Measurements from ENCODE around the gene PDIK1L. TPM values are rescaled to one million over a fixed set of nuclear protein-coding genes. Genes with fewer than 3 reads are reported as not detected.

PDIK1L gene
- total and polyA plus RNA-seq, 2 of the 8 experiments (the other 6 are each of a cell fraction or from before 2014, with no cell fraction given), result 0.95 to 4.5 TPM

GRCh38 chr1:26084091-26084561, 27.5 kb upstream of the PDIK1L start:
- Histone ChIP-seq H3K56ac (replicated peaks; ENCODE audit: insufficient read length, low read depth, low read length) (no peak overlapping the region), H3K9ac (replicated peaks in 1 of 4; ENCODE audit: extremely low read depth in 1 of 4, low read depth in 3 of 4, low read length in 3 of 4) (no peak overlapping the region), H3K4me1 (replicated peaks in 1 of 4; ENCODE audit: control insufficient read depth in 3 of 4, insufficient read depth in 4 of 4, low read length in 3 of 4) (peaks cover 0 to 4% (median 2%) of the 10 kb centered on the region in 4 experiments; a peak in 3 of 7 replicates), H2BK5ac (ENCODE audit: low read depth, low read length) (no peak overlapping the region), H3K27me3 (replicated peaks in 1 of 4; ENCODE audit: control insufficient read depth in 3 of 4, extremely low read depth in 1 of 4, insufficient read depth in 3 of 4, low read length in 3 of 4) (no peaks in the 10 kb centered on the region; a peak in 1 of 7 replicates), H4K5ac (ENCODE audit: insufficient read length, low read depth, low read length) (no peak overlapping the region), H2BK20ac (ENCODE audit: low read length) (no peak overlapping the region), H3K23me2 (ENCODE audit: low read depth, low read length) (no peaks in the 10 kb centered on the region), H2BK15ac (ENCODE audit: low read length) (peak overlapping the region; percentile 63; the same call in 1 of the 2 replicates), H3K9me3 (ENCODE audit: insufficient read depth in 2 of 2, low read depth in 1 of 2, low read length in 1 of 2) (no peaks in the 10 kb centered on the region), H4K91ac (replicated peaks; ENCODE audit: insufficient read length, low read length) (no peak overlapping the region), H3K14ac (ENCODE audit: insufficient read length) (no peak overlapping the region), H3K79me2 (ENCODE audit: control insufficient read depth in 1 of 2, insufficient read depth in 2 of 2, low read length in 2 of 2) (no peaks in the 10 kb centered on the region), H3K36me3 (ENCODE audit: control insufficient read depth in 2 of 4, insufficient read depth in 4 of 4, low read length in 3 of 4) (no peaks in the 10 kb centered on the region), H4K8ac (ENCODE audit: extremely low read depth, insufficient read depth, low read length) (no peak overlapping the region), H3K18ac (ENCODE audit: extremely low read depth, low read length) (no peak overlapping the region), H3K4me3 (ENCODE audit: extremely low read depth in 1 of 4, insufficient read depth in 2 of 4, low read depth in 3 of 4, low read length in 4 of 4) (no peak overlapping the region), H3K23ac (ENCODE audit: insufficient read length) (no peak overlapping the region), H3K27ac (ENCODE audit: low read depth, low read length) (no peak overlapping the region), H4K20me1 (replicated peaks in 1 of 2; ENCODE audit: control insufficient read depth in 1 of 2, insufficient read depth in 2 of 2, low read length in 2 of 2) (no peaks in the 10 kb centered on the region), H3K79me1 (ENCODE audit: low read depth, low read length) (no peaks in the 10 kb centered on the region), H2AFZ (ENCODE audit: low read length) (no peak overlapping the region), H3K4me2 (ENCODE audit: insufficient read depth in 1 of 2, low read depth in 2 of 2, low read length in 2 of 2) (no peak overlapping the region), H2BK120ac (replicated peaks; ENCODE audit: low read depth, low read length) (no peak overlapping the region), H2BK12ac (ENCODE audit: low read depth, low read length) (no peak overlapping the region), H2AK5ac (ENCODE audit: low read depth, low read length) (0 out of 2 replicates have a peak overlapping the region, but pooled peaks have one; percentile 8), H3K4ac (replicated peaks; ENCODE audit: insufficient read length, low read depth, low read length) (no peak overlapping the region)
- FAIRE-seq (no peak), DNase-seq (ENCODE audit: low read depth in 1 of 2, low spot score in 2 of 2) (no peak)
- ChIA-PET POLR2A (ENCODE audit: partially characterized antibody) (interaction anchor here (1.0 to 1.3 kb wide), 2 partner anchors 38 to 255 kb away, joined by 3 read pairs; partner anchors contain the start of gene SLC30A2), CTCF (ENCODE audit: partially characterized antibody) (interaction anchor here (1.5 to 4.6 kb wide), 3 partner anchors 12 to 48 kb away, joined by 6 to 23 read pairs (median 10); no protein-coding TSS in a partner anchor)
- no peak for TF ChIP-seq SAP30 (IDR thresholded peaks at IDR 0.05; ENCODE audit: insufficient read depth, insufficient replicate concordance, low read length)
- TF ChIP-seq KDM5A (IDR thresholded peaks at IDR 0.05; ENCODE audit: low read length), result no peak
- TF ChIP-seq POLR2AphosphoS5 (IDR thresholded peaks at IDR 0.05; ENCODE audit: low read depth, low read length), result no peak
- TF ChIP-seq CHD2 (IDR thresholded peaks at IDR 0.05; ENCODE audit: low read length), result no peak
- TF ChIP-seq JUN (IDR thresholded peaks at IDR 0.05; ENCODE audit: low read depth, low read length), result no peak
- TF ChIP-seq PHF8 (conservative IDR thresholded peaks at IDR 0.05; ENCODE audit: low read depth, low read length), result no peak
- TF ChIP-seq ASH2L (IDR thresholded peaks at IDR 0.05; ENCODE audit: low read length), result no peak
- TF ChIP-seq RXRA (IDR thresholded peaks at IDR 0.05; ENCODE audit: insufficient read depth, low read depth, low read length), result no peak
- 82% methylated on average over 2 of the region's 2 CpGs; no CpG with 5 or more reads in 1 of the 2 experiments for WGBS, 2 experiments (ENCODE audit: extremely low coverage in 1 of 2, insufficient coverage in 1 of 2, insufficient read length in 1 of 2, insufficient replicate concordance in 2 of 2, low coverage in 1 of 2, low lambda C conversion rate in 2 of 2, missing lambda C conversion rate in 1 of 2)
